ENCODE measurements around the gene IGFL1. TPM values are rescaled to one million over a fixed set of nuclear protein-coding genes. Genes with fewer than 3 reads are reported as not detected.

IGFL1 gene
- total RNA-seq, 1 donor from 2014 or later, result not detected

DNA sequence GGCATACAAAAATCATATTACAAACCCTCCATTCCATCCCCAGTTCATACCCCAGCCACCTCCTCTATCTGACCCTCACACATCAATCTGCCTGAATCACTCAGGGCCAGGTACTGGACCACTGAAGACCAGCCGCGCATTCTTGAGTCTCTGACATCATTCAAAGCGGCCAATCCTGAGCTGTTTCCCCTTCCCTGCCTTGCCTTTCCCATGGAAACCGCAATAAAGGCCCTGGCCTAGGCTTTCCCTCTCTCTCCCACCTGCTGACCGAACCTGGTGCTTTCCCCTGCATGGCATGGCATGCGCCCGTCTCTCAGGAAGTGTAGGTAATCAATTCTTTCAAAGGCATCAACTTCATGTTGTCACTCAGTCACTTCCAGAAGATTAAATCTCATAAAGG, 49.6 kb downstream of the IGFL1 start:
- no peak for DNase-seq (ENCODE audit: low read depth, low spot score)
- Mint-ChIP-seq H3K36me3 (ENCODE audit: low read depth) (no peaks in the 10 kb centered on the region), H3K9me3 (no peaks in the 10 kb centered on the region), H3K4me3 (no peak overlapping the region), H3K27ac (ENCODE audit: unreplicated experiment) (no peak overlapping the region), H3K27me3 (ENCODE audit: low read depth) (peaks cover 28% of the 10 kb centered on the region), H3K4me1 (no peaks in the 10 kb centered on the region)
- TF ChIP-seq, protein P1, sequence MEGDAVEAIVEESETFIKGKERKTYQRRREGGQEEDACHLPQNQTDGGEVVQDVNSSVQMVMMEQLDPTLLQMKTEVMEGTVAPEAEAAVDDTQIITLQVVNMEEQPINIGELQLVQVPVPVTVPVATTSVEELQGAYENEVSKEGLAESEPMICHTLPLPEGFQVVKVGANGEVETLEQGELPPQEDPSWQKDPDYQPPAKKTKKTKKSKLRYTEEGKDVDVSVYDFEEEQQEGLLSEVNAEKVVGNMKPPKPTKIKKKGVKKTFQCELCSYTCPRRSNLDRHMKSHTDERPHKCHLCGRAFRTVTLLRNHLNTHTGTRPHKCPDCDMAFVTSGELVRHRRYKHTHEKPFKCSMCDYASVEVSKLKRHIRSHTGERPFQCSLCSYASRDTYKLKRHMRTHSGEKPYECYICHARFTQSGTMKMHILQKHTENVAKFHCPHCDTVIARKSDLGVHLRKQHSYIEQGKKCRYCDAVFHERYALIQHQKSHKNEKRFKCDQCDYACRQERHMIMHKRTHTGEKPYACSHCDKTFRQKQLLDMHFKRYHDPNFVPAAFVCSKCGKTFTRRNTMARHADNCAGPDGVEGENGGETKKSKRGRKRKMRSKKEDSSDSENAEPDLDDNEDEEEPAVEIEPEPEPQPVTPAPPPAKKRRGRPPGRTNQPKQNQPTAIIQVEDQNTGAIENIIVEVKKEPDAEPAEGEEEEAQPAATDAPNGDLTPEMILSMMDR (conservative IDR thresholded peaks at IDR 0.05), result no peak

Other genes with a start within 250 kb of the IGFL1 start
- 17.6 and 18.1 TPM in 2 replicates for gene CCDC61, start 234.3 kb upstream of the IGFL1 start, total RNA-seq
- gene PGLYRP1, start 206.7 kb upstream of the IGFL1 start, total RNA-seq, result not detected in 2 replicates
- gene IGFL4, start 188.7 kb upstream of the IGFL1 start, total RNA-seq, result 0.45 and 0.70 TPM in 2 replicates
- gene IGFL3, start 105.1 kb upstream of the IGFL1 start, total RNA-seq, result not detected in 2 replicates
- not detected in 2 replicates for gene IGFL2, start 81.5 kb upstream of the IGFL1 start, total RNA-seq
- 6.9 and 7.6 TPM in 2 replicates for gene HIF3A, start 67.3 kb downstream of the IGFL1 start, total RNA-seq
- gene PPP5C, start 117.3 kb downstream of the IGFL1 start, total RNA-seq, result 113 and 114 TPM in 2 replicates
- 23.9 and 25.1 TPM in 2 replicates for gene CCDC8, start 183.8 kb downstream of the IGFL1 start, total RNA-seq
- gene PNMA8C, start 199.2 kb downstream of the IGFL1 start, total RNA-seq, result 1.4 and 1.7 TPM in 2 replicates
- gene PNMA8A, start 241.8 kb downstream of the IGFL1 start, total RNA-seq, result 28.4 and 29.9 TPM in 2 replicates